ENCODE results near the gene STAT3.

GRCh38 chr17:42345396-42346073, 42.7 kb downstream of the STAT3 start:
- TF ChIP-seq CTCF (IDR thresholded peaks at IDR 0.05; ENCODE audit: insufficient read depth, low read length, poor library complexity, severe bottlenecking) = no peak
- TF ChIP-seq EZH2phosphoT487 (conservative IDR thresholded peaks at IDR 0.05; ENCODE audit: low read length) = no peak

All from SU-DHL-6 (cell line).